HuH-7 (cell line): ENCODE measurements around the gene SLC22A3.
"Not testable (repeated sequence)": the region's sequence is repeated elsewhere in the genome, so short reads cannot be mapped to it uniquely, and the experiment has no call there.

Experiments used
- DNase-seq: peaks from one replicate; pipeline ENCODE4 v3.0.0; 2011; ENCODE audit warnings: low spot score

The SLC22A3 gene

GRCh38 chr6:160336200-160336599 lies 12.0 kb upstream of the SLC22A3 start:
- no peak for DNase-seq

- DNase-seq: no peak
These were observed 10.9 kb upstream of the SLC22A3 start for GRCh38 chr6:160337301-160337700.

- DNase-seq: no peak
These were observed 10.2 kb upstream of the SLC22A3 start for GRCh38 chr6:160337991-160338390.

GRCh38 chr6:160343144-160343543 lies 5.0 kb upstream of the SLC22A3 start:
- no peak for DNase-seq

GRCh38 chr6:160344271-160344670 lies 3.9 kb upstream of the SLC22A3 start:
- DNase-seq: no peak

GRCh38 chr6:160347259-160348222 lies 637 bp upstream of the SLC22A3 start:
- peak; percentile 49 for DNase-seq

- DNase-seq: peak; percentile 49
These were observed 853 bp downstream of the SLC22A3 start for GRCh38 chr6:160349020-160349441.

- no peak for DNase-seq
These were observed 1.7 kb downstream of the SLC22A3 start for GRCh38 chr6:160349814-160350350.

- DNase-seq: no peak
These were observed 5.8 kb downstream of the SLC22A3 start for GRCh38 chr6:160353950-160354496.

- no peak for DNase-seq
These were observed 6.8 kb downstream of the SLC22A3 start for GRCh38 chr6:160355001-160355400.

- DNase-seq: no peak
These were observed 8.0 kb downstream of the SLC22A3 start for GRCh38 chr6:160356074-160356744.

- DNase-seq: peak; percentile 56
These were observed 8.9 kb downstream of the SLC22A3 start for GRCh38 chr6:160357088-160357487.

- no peak for DNase-seq
These were observed 10.3 kb downstream of the SLC22A3 start for GRCh38 chr6:160358225-160359119.

- no peak for DNase-seq
These were observed 12.8 kb downstream of the SLC22A3 start for GRCh38 chr6:160360955-160361354.

GRCh38 chr6:160362556-160362955 lies 14.4 kb downstream of the SLC22A3 start:
- DNase-seq: no peak

- DNase-seq: no peak
These were observed 15.1 kb downstream of the SLC22A3 start for GRCh38 chr6:160363016-160363996.

- no peak for DNase-seq
These were observed 16.9 kb downstream of the SLC22A3 start for GRCh38 chr6:160365117-160365516.

GRCh38 chr6:160367798-160368547 lies 19.8 kb downstream of the SLC22A3 start:
- no peak for DNase-seq

GRCh38 chr6:160368670-160369069 lies 20.5 kb downstream of the SLC22A3 start:
- DNase-seq: no peak

GRCh38 chr6:160373601-160374000 lies 25.4 kb downstream of the SLC22A3 start:
- DNase-seq: not testable (repeated sequence)
